Chondrocyte (in vitro differentiated cells): ENCODE data around the gene RERG. TPM values are rescaled to one million over a fixed set of nuclear protein-coding genes. Genes with fewer than 3 reads are reported as not detected.

Experiments used
- DNase-seq: peaks from one replicate; pipeline ENCODE4 v3.0.0; 2021; ENCODE audit warnings: mixed read lengths, low spot score
- H3K27ac Mint-ChIP-seq: one replicate; pipeline ENCODE4 v1.8.0; 2021; ENCODE audit warnings: mild to moderate bottlenecking, moderate library complexity, mixed read lengths; ENCODE audit not compliant: unreplicated experiment
- H3K27me3 Mint-ChIP-seq: 2 replicates; pipeline ENCODE4 v1.8.0; 2021; ENCODE audit warnings: low read depth, mixed read lengths
- H3K36me3 Mint-ChIP-seq: 2 replicates; pipeline ENCODE4 v1.8.0; 2021; ENCODE audit warnings: low read depth, mixed read lengths
- H3K4me1 Mint-ChIP-seq: 2 replicates; pipeline ENCODE4 v1.8.0; 2021; ENCODE audit warnings: low read depth, mild to moderate bottlenecking, mixed read lengths
- H3K4me3 Mint-ChIP-seq: one replicate; pipeline ENCODE4 v1.8.0; 2021; ENCODE audit warnings: mild to moderate bottlenecking, moderate library complexity, mixed read lengths; ENCODE audit not compliant: unreplicated experiment
- H3K9me3 Mint-ChIP-seq: 2 replicates; pipeline ENCODE4 v1.8.0; 2021; ENCODE audit warnings: low read depth, mixed read lengths
- CTCF ChIP-seq: fragments of 200-600 bp; sonication (generic); IDR thresholded peaks from 2 replicates; pipeline ENCODE4 v1.5.0; 2021; ENCODE audit warnings: antibody characterized with exemption, mild to moderate bottlenecking, moderate library complexity
- total RNA-seq: library from RNA; stranded (reverse); gene quantifications from 3 replicates; pipeline ENCODE4 v1.2.1, GENCODE V29; 2021

The RERG gene
- total RNA-seq, 1 donor from 2014 or later = 10.1 TPM

- no peak overlapping the region for H3K4me3 Mint-ChIP-seq
- no peaks in the 10 kb centered on the region for H3K27me3 Mint-ChIP-seq
- no peak for TF ChIP-seq CTCF
- DNase-seq = no peak
- no peaks in the 10 kb centered on the region for H3K9me3 Mint-ChIP-seq
- no peaks in the 10 kb centered on the region for H3K36me3 Mint-ChIP-seq
- no peak overlapping the region for H3K27ac Mint-ChIP-seq
- H3K4me1 Mint-ChIP-seq = peaks cover 54% of the 10 kb centered on the region
Measured at GRCh38 chr12:15181017-15181683, 40.1 kb downstream of the RERG start.

GRCh38 chr12:15180325-15180724, 40.9 kb downstream of the RERG start:
- DNase-seq = no peak
- H3K4me1 Mint-ChIP-seq = peaks cover 58% of the 10 kb centered on the region
- H3K27me3 Mint-ChIP-seq = no peaks in the 10 kb centered on the region
- no peak for TF ChIP-seq CTCF
- no peaks in the 10 kb centered on the region for H3K36me3 Mint-ChIP-seq
- no peak overlapping the region for H3K4me3 Mint-ChIP-seq
- H3K27ac Mint-ChIP-seq = no peak overlapping the region
- H3K9me3 Mint-ChIP-seq = no peaks in the 10 kb centered on the region

GRCh38 chr12:15179672-15180071, 41.5 kb downstream of the RERG start:
- H3K27ac Mint-ChIP-seq = peak overlapping the region; percentile 66
- H3K4me1 Mint-ChIP-seq = peaks cover 52% of the 10 kb centered on the region
- H3K9me3 Mint-ChIP-seq = no peaks in the 10 kb centered on the region
- no peaks in the 10 kb centered on the region for H3K36me3 Mint-ChIP-seq
- H3K4me3 Mint-ChIP-seq = no peak overlapping the region
- no peak for TF ChIP-seq CTCF
- DNase-seq = no peak
- no peaks in the 10 kb centered on the region for H3K27me3 Mint-ChIP-seq

GRCh38 chr12:15173142-15173541, 48.1 kb downstream of the RERG start:
- H3K9me3 Mint-ChIP-seq = peaks cover 7% of the 10 kb centered on the region
- H3K4me3 Mint-ChIP-seq = no peak overlapping the region
- no peak for TF ChIP-seq CTCF
- H3K36me3 Mint-ChIP-seq = peaks cover 3% of the 10 kb centered on the region
- H3K4me1 Mint-ChIP-seq = peaks cover 51% of the 10 kb centered on the region
- no peaks in the 10 kb centered on the region for H3K27me3 Mint-ChIP-seq
- DNase-seq = no peak
- H3K27ac Mint-ChIP-seq = no peak overlapping the region

GRCh38 chr12:15172060-15172822, 49.0 kb downstream of the RERG start:
- Mint-ChIP-seq H3K36me3 (peaks cover 3% of the 10 kb centered on the region), H3K27ac (no peak overlapping the region), H3K27me3 (no peaks in the 10 kb centered on the region), H3K9me3 (peaks cover 7% of the 10 kb centered on the region), H3K4me3 (no peak overlapping the region), H3K4me1 (peaks cover 48% of the 10 kb centered on the region)
- no peak for TF ChIP-seq CTCF
- no peak for DNase-seq
